ENCODE data around the gene ROCK2. TPM values are rescaled to one million over a fixed set of nuclear protein-coding genes. Genes with fewer than 3 reads are reported as not detected.

The ROCK2 gene
- total and polyA plus RNA-seq, 7 donors: 12.1 to 84.4 (median 60.8) TPM

DNA sequence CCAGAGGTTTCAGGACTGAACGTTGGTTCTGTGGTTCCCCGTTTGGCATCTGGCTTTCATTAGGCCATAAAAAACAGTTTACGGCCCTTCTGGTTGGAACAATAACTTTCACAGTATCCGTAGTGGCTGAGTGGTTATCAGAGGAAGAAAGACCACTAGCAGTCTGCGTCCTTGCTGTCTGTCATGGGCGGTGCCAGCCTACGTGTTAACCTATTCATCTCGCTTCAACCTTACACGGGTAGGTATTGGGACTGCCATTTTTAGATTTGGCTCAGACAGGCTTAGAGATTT is 42.6 kb upstream of the ROCK2 start:
- DNase-seq (no peak), ATAC-seq (no peak)
- H3K9me3 ChIP-seq: no peaks in the 10 kb centered on the region
- 56 to 75% (median 64%) methylated on average over 9 of the region's 9 CpGs for WGBS, 3 donors
- TF ChIP-seq, protein P1, sequence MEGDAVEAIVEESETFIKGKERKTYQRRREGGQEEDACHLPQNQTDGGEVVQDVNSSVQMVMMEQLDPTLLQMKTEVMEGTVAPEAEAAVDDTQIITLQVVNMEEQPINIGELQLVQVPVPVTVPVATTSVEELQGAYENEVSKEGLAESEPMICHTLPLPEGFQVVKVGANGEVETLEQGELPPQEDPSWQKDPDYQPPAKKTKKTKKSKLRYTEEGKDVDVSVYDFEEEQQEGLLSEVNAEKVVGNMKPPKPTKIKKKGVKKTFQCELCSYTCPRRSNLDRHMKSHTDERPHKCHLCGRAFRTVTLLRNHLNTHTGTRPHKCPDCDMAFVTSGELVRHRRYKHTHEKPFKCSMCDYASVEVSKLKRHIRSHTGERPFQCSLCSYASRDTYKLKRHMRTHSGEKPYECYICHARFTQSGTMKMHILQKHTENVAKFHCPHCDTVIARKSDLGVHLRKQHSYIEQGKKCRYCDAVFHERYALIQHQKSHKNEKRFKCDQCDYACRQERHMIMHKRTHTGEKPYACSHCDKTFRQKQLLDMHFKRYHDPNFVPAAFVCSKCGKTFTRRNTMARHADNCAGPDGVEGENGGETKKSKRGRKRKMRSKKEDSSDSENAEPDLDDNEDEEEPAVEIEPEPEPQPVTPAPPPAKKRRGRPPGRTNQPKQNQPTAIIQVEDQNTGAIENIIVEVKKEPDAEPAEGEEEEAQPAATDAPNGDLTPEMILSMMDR (IDR thresholded peaks at IDR 0.05): no peak
- peaks cover 16% of the 10 kb centered on the region for H3K4me1 ChIP-seq
- H3K27me3 ChIP-seq (ENCODE audit: insufficient read depth in 3 of 3, low read length in 2 of 3): no peaks in the 10 kb centered on the region
- H3K4me3 ChIP-seq: no peak overlapping the region
- intact Hi-C loops (cut with DNase I): no loop called here
- no peak overlapping the region for H3K27ac ChIP-seq
- H3K36me3 ChIP-seq (ENCODE audit: insufficient read depth in 1 of 2, low read depth in 1 of 2): no peaks in the 10 kb centered on the region

DNA sequence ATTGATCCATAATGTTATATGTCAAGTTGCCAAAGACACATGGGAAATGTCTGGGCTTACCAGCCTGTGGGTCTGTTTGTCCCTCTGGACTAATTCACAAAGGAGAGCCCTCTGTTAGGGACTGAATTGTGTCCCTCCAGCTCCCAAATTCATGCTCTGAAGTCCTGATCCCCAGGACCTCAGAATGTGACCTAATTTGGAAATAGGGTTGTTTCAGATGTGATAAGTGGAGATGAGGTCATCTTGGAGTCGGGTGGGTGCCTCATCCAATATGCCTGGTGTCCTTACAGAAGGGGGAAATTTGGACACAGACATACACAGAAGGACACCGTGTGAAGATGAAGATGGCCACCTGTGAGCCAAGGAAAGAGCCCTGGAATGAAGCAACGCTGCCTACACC is 41.4 kb upstream of the ROCK2 start:
- TF ChIP-seq, protein P1 (IDR thresholded peaks at IDR 0.05): no peak
- DNase-seq: no peak
- no peaks in the 10 kb centered on the region for H3K9me3 ChIP-seq
- ATAC-seq: peak in 3 of 4 donors; percentile 18 to 40 (median 26)
- H3K27me3 ChIP-seq (ENCODE audit: insufficient read depth in 3 of 3, low read length in 2 of 3): no peaks in the 10 kb centered on the region
- peak overlapping the region; percentile 46 for H3K27ac ChIP-seq
- WGBS, 3 donors: 69 to 84% (median 72%) methylated on average over 3 of the region's 3 CpGs
- H3K4me3 ChIP-seq: no peak overlapping the region
- intact Hi-C loops (cut with DNase I): no loop called here
- H3K4me1 ChIP-seq: peaks cover 13% of the 10 kb centered on the region
- H3K36me3 ChIP-seq (ENCODE audit: insufficient read depth in 1 of 2, low read depth in 1 of 2): no peaks in the 10 kb centered on the region

DNA sequence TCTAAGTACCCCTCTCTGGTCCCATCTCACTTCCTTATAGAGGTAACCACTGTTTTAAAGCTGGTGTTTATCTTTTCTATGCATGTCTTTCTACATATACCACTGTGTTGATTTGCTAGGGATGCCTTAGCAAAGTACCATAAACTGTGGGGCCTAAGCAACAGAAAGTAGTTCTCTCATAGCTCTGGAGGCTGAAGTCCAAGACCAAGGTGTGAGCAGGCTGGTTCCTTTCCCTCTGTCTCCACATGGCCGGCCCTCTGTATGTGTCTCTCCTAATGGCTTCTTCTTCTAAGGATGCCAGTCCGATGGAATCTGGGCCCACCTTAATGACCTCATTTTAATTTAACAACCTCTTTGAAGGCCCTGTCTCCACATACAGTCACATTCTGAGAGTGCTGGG is 40.8 kb upstream of the ROCK2 start:
- no peak overlapping the region for H3K27ac ChIP-seq
- H3K36me3 ChIP-seq (ENCODE audit: insufficient read depth in 1 of 2, low read depth in 1 of 2): no peaks in the 10 kb centered on the region
- no peaks in the 10 kb centered on the region for H3K27me3 ChIP-seq (ENCODE audit: insufficient read depth in 3 of 3, low read length in 2 of 3)
- no peak for ATAC-seq
- H3K9me3 ChIP-seq: no peaks in the 10 kb centered on the region
- peaks cover 13% of the 10 kb centered on the region for H3K4me1 ChIP-seq
- no peak for DNase-seq
- TF ChIP-seq, protein P1 (IDR thresholded peaks at IDR 0.05): no peak
- intact Hi-C loops (cut with DNase I): no loop called here
- whole genome bisulfite sequencing, 3 donors: 73 to 82% (median 81%) methylated on average over 2 of the region's 2 CpGs
- no peak overlapping the region for H3K4me3 ChIP-seq

DNA sequence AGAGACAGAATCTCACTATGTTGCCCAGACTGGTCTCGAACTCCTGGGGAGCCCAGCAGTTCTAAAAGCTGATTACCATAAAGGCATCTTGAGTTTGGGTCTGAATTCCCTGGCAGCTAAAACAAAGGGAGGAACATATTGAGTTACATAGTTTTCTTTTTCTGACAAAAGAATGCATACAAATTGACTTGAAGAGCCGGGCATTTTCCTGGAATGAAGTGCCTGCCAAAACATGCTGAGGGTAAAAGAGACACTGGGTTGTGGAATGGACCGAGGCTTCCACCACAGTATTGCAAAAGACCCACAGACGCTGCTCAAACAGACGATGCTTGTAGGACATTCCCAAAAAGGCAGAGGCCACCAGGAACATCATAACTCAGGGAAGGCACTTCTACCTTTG is 35.1 kb upstream of the ROCK2 start:
- Histone ChIP-seq H3K4me3 (no peak overlapping the region), H3K36me3 (ENCODE audit: insufficient read depth in 1 of 2, low read depth in 1 of 2) (no peaks in the 10 kb centered on the region), H3K9me3 (no peaks in the 10 kb centered on the region), H3K27ac (no peak overlapping the region), H3K27me3 (ENCODE audit: insufficient read depth in 3 of 3, low read length in 2 of 3) (no peaks in the 10 kb centered on the region), H3K4me1 (peaks cover 15% of the 10 kb centered on the region)
- 36 to 51% (median 42%) methylated on average over 5 of the region's 5 CpGs for WGBS, 3 donors
- intact Hi-C loops (cut with DNase I): no loop called here
- ATAC-seq: no peak
- no peak for DNase-seq
- TF ChIP-seq, protein P1 (IDR thresholded peaks at IDR 0.05): no peak

DNA sequence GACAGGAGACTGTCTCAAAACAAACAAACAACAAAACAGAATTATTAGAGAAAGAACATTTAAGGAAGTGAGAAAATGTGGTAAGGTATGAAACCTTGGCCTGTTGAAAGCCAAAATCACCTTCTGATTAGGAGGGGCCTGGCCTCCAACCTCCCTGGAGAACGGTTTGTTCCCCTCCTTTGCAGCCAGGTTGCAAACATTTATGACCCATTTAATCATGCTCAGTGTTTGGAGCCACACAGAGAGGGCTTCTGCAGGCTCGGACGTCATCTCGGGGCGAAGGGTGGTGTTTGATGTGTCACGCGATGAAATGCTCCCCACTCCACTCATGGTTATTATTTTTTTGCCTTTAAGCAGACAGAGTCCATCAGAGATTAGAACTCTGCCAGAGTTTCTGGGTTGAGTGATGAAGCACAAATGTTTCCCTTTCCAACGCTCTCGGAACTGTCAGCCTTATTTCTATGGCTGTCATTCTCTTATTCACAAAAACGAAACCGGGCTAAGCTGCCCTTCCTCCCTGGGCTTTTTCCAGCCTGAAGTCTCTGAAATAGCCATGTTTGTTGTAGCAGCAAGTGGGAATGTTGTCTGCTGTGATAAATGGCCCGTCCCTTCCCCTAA is 33.6 kb upstream of the ROCK2 start:
- Histone ChIP-seq H3K36me3 (ENCODE audit: insufficient read depth in 1 of 2, low read depth in 1 of 2) (no peaks in the 10 kb centered on the region), H3K4me1 (peaks cover 29% of the 10 kb centered on the region), H3K27ac (peak overlapping the region; percentile 42), H3K4me3 (peak overlapping the region; percentile 39), H3K9me3 (no peaks in the 10 kb centered on the region), H3K27me3 (ENCODE audit: insufficient read depth in 3 of 3, low read length in 2 of 3) (no peaks in the 10 kb centered on the region)
- 37 to 61% (median 41%) methylated on average over 12 of the region's 12 CpGs for WGBS, 3 donors
- ATAC-seq (no peak), DNase-seq (no peak)
- intact Hi-C loops (cut with DNase I): no loop called here
- TF ChIP-seq, protein P1 (IDR thresholded peaks at IDR 0.05): no peak
